Gastroesophageal sphincter (tissue), 3 donors: ENCODE data around the gene DMD.

Source experiments
- EP300 ChIP-seq: sonication (generic); formaldehyde crosslinking; IDR thresholded peaks from one replicate; pipeline ENCODE4 v1.6.1; 2017; ENCODE audit warnings: antibody characterized with exemption, mild to moderate bottlenecking
- POLR2A ChIP-seq, 2 donors: fragments of 450-650 bp; IDR thresholded peaks; one replicate each; pipeline ENCODE4 v1.6.1; 2017; ENCODE audit warnings: antibody characterized with exemption in 2 of 2, mild to moderate bottlenecking in 2 of 2, moderate library complexity in 1 of 2
- POLR2AphosphoS5 ChIP-seq: sonication (generic); formaldehyde crosslinking; IDR thresholded peaks from one replicate; pipeline ENCODE4 v1.6.1; 2017; ENCODE audit warnings: antibody characterized with exemption
- TF ChIP-seq, protein P1 (sequence below), 4 experiments: fragments of 200-600 bp in 2 of 4; fragments of 450-650 bp in 2 of 4; sonication (generic) in 1 of 4; IDR thresholded peaks; one replicate each; pipeline ENCODE4 v1.5.1; 2017 to 2019; ENCODE audit warnings: antibody characterized with exemption in 4 of 4, mild to moderate bottlenecking in 2 of 4, moderate library complexity in 2 of 4

DNA sequence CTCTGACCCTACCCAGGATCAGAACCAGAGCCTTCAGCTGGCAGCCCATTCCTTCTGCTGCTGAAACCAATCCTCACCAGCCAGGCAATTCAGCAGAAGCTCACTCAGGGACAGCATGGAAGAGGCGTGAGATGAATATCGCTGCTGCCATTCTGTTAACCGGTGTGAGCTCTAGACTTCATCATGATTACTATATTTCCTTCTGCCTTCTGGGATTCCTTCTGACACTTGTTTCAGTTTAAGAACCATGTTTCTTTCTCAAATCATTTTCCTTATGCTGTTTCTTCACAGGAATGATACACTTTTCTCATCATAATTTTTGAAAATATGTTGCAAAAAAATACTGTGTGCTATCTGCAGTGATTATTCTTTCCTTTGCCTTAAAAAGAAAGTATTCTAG, 1666.2 kb downstream of the DMD start:
- TF ChIP-seq POLR2AphosphoS5 (no peak), POLR2A (IDR thresholded peaks at IDR 0.05) (no peak), EP300 (no peak)
- TF ChIP-seq, protein P1, sequence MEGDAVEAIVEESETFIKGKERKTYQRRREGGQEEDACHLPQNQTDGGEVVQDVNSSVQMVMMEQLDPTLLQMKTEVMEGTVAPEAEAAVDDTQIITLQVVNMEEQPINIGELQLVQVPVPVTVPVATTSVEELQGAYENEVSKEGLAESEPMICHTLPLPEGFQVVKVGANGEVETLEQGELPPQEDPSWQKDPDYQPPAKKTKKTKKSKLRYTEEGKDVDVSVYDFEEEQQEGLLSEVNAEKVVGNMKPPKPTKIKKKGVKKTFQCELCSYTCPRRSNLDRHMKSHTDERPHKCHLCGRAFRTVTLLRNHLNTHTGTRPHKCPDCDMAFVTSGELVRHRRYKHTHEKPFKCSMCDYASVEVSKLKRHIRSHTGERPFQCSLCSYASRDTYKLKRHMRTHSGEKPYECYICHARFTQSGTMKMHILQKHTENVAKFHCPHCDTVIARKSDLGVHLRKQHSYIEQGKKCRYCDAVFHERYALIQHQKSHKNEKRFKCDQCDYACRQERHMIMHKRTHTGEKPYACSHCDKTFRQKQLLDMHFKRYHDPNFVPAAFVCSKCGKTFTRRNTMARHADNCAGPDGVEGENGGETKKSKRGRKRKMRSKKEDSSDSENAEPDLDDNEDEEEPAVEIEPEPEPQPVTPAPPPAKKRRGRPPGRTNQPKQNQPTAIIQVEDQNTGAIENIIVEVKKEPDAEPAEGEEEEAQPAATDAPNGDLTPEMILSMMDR (IDR thresholded peaks at IDR 0.05): no peak
